IPS-NIHi11 (cell line): ENCODE measurements around the gene SOX13.
"Not testable (repeated sequence)": the region's sequence is repeated elsewhere in the genome, so short reads cannot be mapped to it uniquely, and the experiment has no call there.

Experiments used
- DNase-seq: peaks from one replicate; pipeline ENCODE4 v3.0.0; 2012; ENCODE audit warnings: mixed read lengths, low spot score

The SOX13 gene

GRCh38 chr1:204087181-204087892 lies 14.4 kb downstream of the SOX13 start:
- DNase-seq: no peak

GRCh38 chr1:204087893-204088528 lies 15.1 kb downstream of the SOX13 start:
- DNase-seq: no peak

- no peak for DNase-seq
Measured at GRCh38 chr1:204088596-204088995, 15.7 kb downstream of the SOX13 start.

- no peak for DNase-seq
Measured at GRCh38 chr1:204089044-204089751, 16.3 kb downstream of the SOX13 start.

- not testable (repeated sequence) for DNase-seq
Measured at GRCh38 chr1:204090132-204090531, 17.2 kb downstream of the SOX13 start.

- DNase-seq: no peak
Measured at GRCh38 chr1:204091066-204091465, 18.2 kb downstream of the SOX13 start.

GRCh38 chr1:204091787-204092312 lies 18.9 kb downstream of the SOX13 start:
- DNase-seq: no peak

GRCh38 chr1:204092632-204093420 lies 19.9 kb downstream of the SOX13 start:
- no peak for DNase-seq

GRCh38 chr1:204093421-204093717 lies 20.5 kb downstream of the SOX13 start:
- no peak for DNase-seq

- DNase-seq: no peak
Measured at GRCh38 chr1:204093781-204094180, 20.9 kb downstream of the SOX13 start.

- peak; percentile 54 for DNase-seq
Measured at GRCh38 chr1:204094313-204094729, 21.4 kb downstream of the SOX13 start.

GRCh38 chr1:204094856-204095634 lies 22.1 kb downstream of the SOX13 start:
- DNase-seq: no peak

- DNase-seq: no peak
Measured at GRCh38 chr1:204096931-204097330, 24.0 kb downstream of the SOX13 start.

GRCh38 chr1:204098683-204099082 lies 25.8 kb downstream of the SOX13 start:
- DNase-seq: no peak

GRCh38 chr1:204099754-204100153 lies 26.8 kb downstream of the SOX13 start:
- not testable (repeated sequence) for DNase-seq

GRCh38 chr1:204102029-204102611 lies 29.2 kb downstream of the SOX13 start:
- DNase-seq: no peak

- DNase-seq: no peak
Measured at GRCh38 chr1:204102739-204103430, 30.0 kb downstream of the SOX13 start.

- DNase-seq: no peak
Measured at GRCh38 chr1:204103431-204103741, 30.5 kb downstream of the SOX13 start.

- DNase-seq: no peak
Measured at GRCh38 chr1:204104331-204105130, 31.6 kb downstream of the SOX13 start.

GRCh38 chr1:204105131-204105515 lies 32.2 kb downstream of the SOX13 start:
- no peak for DNase-seq
